ENCODE results near the gene C9orf43. TPM values are rescaled to one million over a fixed set of nuclear protein-coding genes. Genes with fewer than 3 reads are reported as not detected.

Gene C9orf43
- total and polyA plus RNA-seq, 2 donors (not counting 3 experiments of a cell fraction or from before 2014, with no cell fraction given) = 0.25 to 0.66 TPM

GRCh38 chr9:113417370-113417769, 6.8 kb downstream of the C9orf43 start:
- H3K9me3 ChIP-seq (replicated peaks; ENCODE audit: control insufficient read depth, insufficient read depth, low read length) = no peaks in the 10 kb centered on the region
- H3K9ac ChIP-seq (replicated peaks; ENCODE audit: extremely low read depth, insufficient read depth, low read length) = no peak overlapping the region
- H3K4me1 ChIP-seq (ENCODE audit: control insufficient read depth, extremely low read depth, insufficient read depth, low read length) = no peaks in the 10 kb centered on the region
- no peak overlapping the region for H3K27ac ChIP-seq (ENCODE audit: insufficient read depth, low read depth, low read length)
- ChIA-PET CTCF (no interaction called here), POLR2A (no interaction called here)
- no peaks in the 10 kb centered on the region for H3K27me3 ChIP-seq (ENCODE audit: control insufficient read depth in 2 of 2, insufficient read depth in 2 of 2, low read length in 2 of 2)
- dilution Hi-C loops (cut with MboI; ENCODE audit: extremely low pct_ligation_motif_present, low sequenced_read_pairs) (no loop called here), intact Hi-C loops (cut with micrococcal nuclease) (no loop called here)
- no peaks in the 10 kb centered on the region for H4K20me1 ChIP-seq (replicated peaks; ENCODE audit: control insufficient read depth, extremely low read depth, insufficient read depth, low read length)
- TF ChIP-seq JUN (IDR thresholded peaks at IDR 0.05; ENCODE audit: borderline replicate concordance, insufficient read depth, insufficient read length, low read depth) = no peak
- TF ChIP-seq POLR2A (IDR thresholded peaks at IDR 0.05; ENCODE audit: low read depth, low read length) = no peak
- TF ChIP-seq MAX (IDR thresholded peaks at IDR 0.05; ENCODE audit: insufficient read depth, insufficient read length) = no peak
- no peak for TF ChIP-seq GATA2 (IDR thresholded peaks at IDR 0.05; ENCODE audit: insufficient read depth, insufficient read length, low read depth, low read length)
- no peak for TF ChIP-seq FOS (IDR thresholded peaks at IDR 0.05; ENCODE audit: borderline replicate concordance, insufficient read depth, low read length)
- TF ChIP-seq POLR2AphosphoS5 (IDR thresholded peaks at IDR 0.05; ENCODE audit: insufficient read depth, low read depth, low read length) = no peak
- TF ChIP-seq CTCF (IDR thresholded peaks at IDR 0.05; ENCODE audit: extremely low read depth in 1 of 2, insufficient read depth in 1 of 2, low read depth in 1 of 2, low read length in 2 of 2) = no peak
- TF ChIP-seq MYC (IDR thresholded peaks at IDR 0.05; ENCODE audit: low read depth, low read length) = no peak
- TF ChIP-seq EZH2 (IDR thresholded peaks at IDR 0.05; ENCODE audit: borderline replicate concordance, low read depth, low read length, severe bottlenecking) = no peak
- H3K9me1 ChIP-seq (replicated peaks; ENCODE audit: control insufficient read depth, extremely low read depth, insufficient read depth, low read length) = no peaks in the 10 kb centered on the region
- no peak overlapping the region for H2AFZ ChIP-seq (ENCODE audit: low read depth, low read length)
- DNase-seq (ENCODE audit: low read depth, low spot score) = no peak
- no peak overlapping the region for H3K4me2 ChIP-seq (ENCODE audit: insufficient read depth, low read length)
- no TSS peak for BruUV-seq (replicated peaks)
- no peak overlapping the region for H3K4me3 ChIP-seq (replicated peaks in 1 of 3; ENCODE audit: insufficient read depth in 1 of 3, low read depth in 1 of 3, low read length in 3 of 3)
- H3K79me2 ChIP-seq (ENCODE audit: control insufficient read depth, insufficient read depth, low read length) = no peaks in the 10 kb centered on the region
- FAIRE-seq = no peak
- no peaks in the 10 kb centered on the region for H3K36me3 ChIP-seq (ENCODE audit: control insufficient read depth in 2 of 2, extremely low read depth in 1 of 2, insufficient read depth in 2 of 2, low read length in 2 of 2)
